ENCODE measurements around the gene UBE2E2.
A peak's percentile ranks its signal among the peaks of the same experiment; 100 is the strongest.
"Not testable (repeated sequence)": the region's sequence is repeated elsewhere in the genome, so short reads cannot be mapped to it uniquely, and the experiment has no call there.

Gene UBE2E2

DNA sequence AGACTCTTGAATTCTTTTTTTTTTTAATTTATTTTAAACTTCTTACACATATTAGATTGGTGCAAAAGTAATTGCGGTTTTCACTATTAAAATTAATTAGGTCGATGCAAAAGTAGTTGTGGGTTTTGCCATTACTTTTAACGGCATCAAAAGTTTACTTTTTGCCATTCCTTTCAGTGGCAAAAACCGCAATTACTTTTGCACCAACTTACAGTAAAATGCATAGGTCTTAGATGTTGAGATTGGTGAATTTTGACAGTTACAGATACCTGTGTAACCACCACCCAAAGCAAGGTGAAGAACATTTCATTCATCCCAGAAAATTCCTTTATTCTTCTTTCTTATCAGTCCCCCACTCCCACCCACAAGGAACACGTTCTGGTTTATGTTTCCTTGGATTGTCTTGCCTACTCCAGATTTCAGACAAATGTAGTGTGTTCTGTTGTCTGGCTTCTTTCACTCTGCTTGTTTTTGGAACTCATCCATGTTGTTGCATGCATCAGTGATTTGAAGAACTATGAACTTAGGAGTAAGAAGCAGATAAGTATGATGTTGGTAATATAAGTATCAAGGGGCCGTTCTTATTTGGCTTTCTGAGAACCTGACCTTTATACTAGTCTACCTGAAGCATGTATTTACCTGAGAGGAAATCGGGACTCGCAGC is 404.2 kb downstream of the UBE2E2 start:
- H3K27ac Mint-ChIP-seq, result no peak overlapping the region
- no peak overlapping the region for H3K4me3 Mint-ChIP-seq
- H3K9me3 Mint-ChIP-seq, result no peaks in the 10 kb centered on the region
- no peaks in the 10 kb centered on the region for H3K27me3 Mint-ChIP-seq
- H3K4me1 Mint-ChIP-seq, result peaks cover 9 to 12% of the 10 kb centered on the region in 2 donors
- peaks cover 2 to 3% of the 10 kb centered on the region in 2 donors for H3K36me3 Mint-ChIP-seq
- DNase-seq (no peak), ATAC-seq (replicated peaks) (no peak)

DNA sequence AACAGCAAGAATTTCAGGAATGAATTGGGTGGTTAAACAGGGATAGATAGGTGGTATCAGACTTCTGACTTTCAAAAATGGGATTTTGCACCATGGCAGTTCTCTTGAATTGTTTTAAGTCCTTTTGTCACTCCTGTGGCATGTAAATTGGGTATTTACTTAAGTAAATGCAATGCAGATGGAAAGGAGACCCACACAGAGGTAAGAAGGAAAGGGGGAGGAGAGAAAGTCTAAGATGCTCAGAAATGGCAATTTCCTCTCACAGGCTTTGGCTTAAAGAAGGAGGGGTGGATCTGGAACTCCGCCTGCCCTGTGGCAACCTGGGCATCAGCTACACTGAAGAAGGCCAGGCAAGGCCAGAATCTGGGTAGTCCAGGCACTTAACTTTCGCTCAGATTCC is 405.5 kb downstream of the UBE2E2 start:
- H3K27ac Mint-ChIP-seq, result no peak overlapping the region
- no peak for DNase-seq
- ATAC-seq (replicated peaks), result no peak
- H3K36me3 Mint-ChIP-seq, result peaks cover 2 to 3% of the 10 kb centered on the region in 2 donors
- H3K27me3 Mint-ChIP-seq, result no peaks in the 10 kb centered on the region
- H3K4me1 Mint-ChIP-seq, result peaks cover 9 to 15% of the 10 kb centered on the region in 2 donors
- no peaks in the 10 kb centered on the region for H3K9me3 Mint-ChIP-seq
- H3K4me3 Mint-ChIP-seq, result no peak overlapping the region

DNA sequence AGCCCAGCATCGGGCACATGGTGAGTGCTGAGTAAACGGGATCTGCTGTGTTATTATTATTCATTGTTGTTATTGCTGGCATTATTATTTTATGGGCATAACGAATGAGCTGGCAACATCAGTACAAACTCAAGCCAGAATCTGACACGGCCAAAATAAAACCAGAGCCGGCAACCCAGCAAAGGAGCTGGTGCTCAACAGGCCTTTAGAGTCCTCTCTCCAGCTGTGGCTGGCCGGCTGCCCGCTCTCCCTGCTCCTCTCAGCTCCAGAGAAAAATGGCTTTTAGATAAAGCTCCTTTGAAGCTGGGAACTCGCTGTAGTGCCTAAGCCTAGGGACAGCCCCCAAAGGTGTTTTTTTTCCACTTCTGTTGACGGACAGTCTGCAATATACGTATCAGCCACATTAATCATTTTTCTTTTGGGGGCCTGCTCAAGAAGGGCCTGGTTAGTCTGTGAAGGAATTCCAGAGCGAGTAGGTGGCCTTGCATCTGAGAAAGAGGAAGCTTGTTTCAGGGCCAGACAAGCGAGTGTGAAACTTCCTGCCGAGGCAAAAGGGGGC is 408.7 kb downstream of the UBE2E2 start:
- ATAC-seq (replicated peaks) (peak; percentile 89 to 90), DNase-seq (no peak)
- H3K27me3 Mint-ChIP-seq, result no peaks in the 10 kb centered on the region

DNA sequence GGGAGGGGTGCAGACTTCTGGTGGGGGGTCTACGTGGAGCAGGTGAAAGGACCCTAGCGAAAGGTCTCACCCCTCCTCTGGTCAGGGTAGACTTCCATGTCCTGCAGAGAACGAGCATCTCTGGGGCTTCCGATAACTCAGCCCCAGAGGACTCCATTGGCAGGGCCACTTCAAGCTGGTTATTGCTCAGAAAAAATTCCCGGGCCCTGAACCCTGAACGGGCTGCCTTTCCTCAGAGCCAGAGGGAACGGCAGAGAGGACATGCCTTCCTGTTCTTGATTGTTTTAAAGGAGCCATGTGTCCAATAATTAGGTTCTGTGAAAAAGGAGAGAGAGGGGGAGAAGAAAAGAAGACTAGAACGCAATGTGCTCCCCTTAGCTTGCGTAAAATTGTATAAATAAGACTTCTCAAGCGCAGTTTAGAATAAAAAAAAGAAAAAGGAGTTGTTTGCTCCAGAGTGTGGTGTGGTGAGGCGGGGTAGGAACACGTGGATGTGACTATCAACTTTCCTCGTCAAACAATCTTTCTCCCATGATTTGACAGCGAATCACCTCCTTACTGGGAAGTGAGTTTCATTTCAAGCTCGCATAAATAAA is 409.3 kb downstream of the UBE2E2 start:
- Mint-ChIP-seq H3K4me3 (peak overlapping the region; percentile 37 to 49), H3K27me3 (no peaks in the 10 kb centered on the region), H3K9me3 (peaks cover 4 to 7% of the 10 kb centered on the region in 2 donors), H3K36me3 (peaks cover 6 to 13% of the 10 kb centered on the region in 2 donors), H3K27ac (no peak overlapping the region), H3K4me1 (peaks cover 19 to 33% of the 10 kb centered on the region in 2 donors)
- DNase-seq, result no peak
- ATAC-seq (replicated peaks), result peak; percentile 14 to 35

More for the DNA sequence above, 408.7 kb downstream of the UBE2E2 start:
- H3K4me1 Mint-ChIP-seq, result peaks cover 16 to 27% of the 10 kb centered on the region in 2 donors
- H3K4me3 Mint-ChIP-seq, result peak overlapping the region; percentile 37 to 49
- H3K36me3 Mint-ChIP-seq, result peaks cover 4 to 7% of the 10 kb centered on the region in 2 donors
- peaks cover 4 to 5% of the 10 kb centered on the region in 2 donors for H3K9me3 Mint-ChIP-seq
- no peak overlapping the region for H3K27ac Mint-ChIP-seq

DNA sequence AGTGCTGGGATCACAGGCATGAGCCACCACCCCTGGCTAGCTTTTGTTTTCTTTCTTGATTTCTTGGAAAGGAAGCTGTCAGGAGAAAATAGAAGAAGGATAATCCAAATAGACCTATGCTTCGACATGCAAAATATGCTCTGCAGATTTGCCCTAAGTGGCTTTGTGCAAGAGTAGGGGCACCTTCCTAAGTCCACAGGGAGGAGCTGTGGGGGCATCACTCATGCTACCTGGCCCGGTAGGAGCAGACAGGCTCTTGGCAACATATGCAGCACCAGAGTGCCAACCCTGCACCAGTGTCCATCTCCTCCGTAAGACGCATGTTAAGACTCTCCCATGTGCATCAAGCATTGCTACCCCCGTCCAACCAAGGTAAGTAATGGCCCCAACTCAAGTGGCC is 411.9 kb downstream of the UBE2E2 start:
- Mint-ChIP-seq H3K4me3 (no peak overlapping the region), H3K4me1 (peaks cover 17 to 37% of the 10 kb centered on the region in 2 donors), H3K27me3 (no peaks in the 10 kb centered on the region), H3K27ac (no peak overlapping the region), H3K36me3 (peaks cover 8 to 18% of the 10 kb centered on the region in 2 donors), H3K9me3 (peaks cover 4 to 11% of the 10 kb centered on the region in 2 donors)
- ATAC-seq (replicated peaks) (no peak), DNase-seq (no peak)

DNA sequence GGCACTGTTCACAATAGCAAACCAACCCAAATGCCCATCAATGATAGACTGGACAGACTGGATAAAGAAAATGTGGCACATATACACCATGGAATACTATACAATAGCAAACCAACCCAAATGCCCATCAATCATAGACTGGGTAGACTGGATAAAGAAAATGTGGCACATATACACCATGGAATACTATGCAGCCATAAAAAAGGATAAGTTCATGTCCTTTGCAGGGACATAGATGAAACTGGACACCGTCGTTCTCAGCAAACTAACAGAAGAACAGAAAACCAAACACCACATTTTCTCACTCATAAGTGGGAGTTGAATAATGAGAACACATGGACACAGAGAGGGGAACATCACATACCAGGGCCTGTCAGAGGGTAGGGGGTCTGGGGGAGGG is 415.3 kb downstream of the UBE2E2 start:
- Mint-ChIP-seq H3K9me3 (peaks cover 4 to 11% of the 10 kb centered on the region in 2 donors), H3K4me1 (peaks cover 11 to 22% of the 10 kb centered on the region in 2 donors), H3K36me3 (peaks cover 8 to 23% of the 10 kb centered on the region in 2 donors)
- ATAC-seq (replicated peaks); H3K4me3 Mint-ChIP-seq; H3K27ac Mint-ChIP-seq; H3K27me3 Mint-ChIP-seq; DNase-seq: not testable (repeated sequence)

DNA sequence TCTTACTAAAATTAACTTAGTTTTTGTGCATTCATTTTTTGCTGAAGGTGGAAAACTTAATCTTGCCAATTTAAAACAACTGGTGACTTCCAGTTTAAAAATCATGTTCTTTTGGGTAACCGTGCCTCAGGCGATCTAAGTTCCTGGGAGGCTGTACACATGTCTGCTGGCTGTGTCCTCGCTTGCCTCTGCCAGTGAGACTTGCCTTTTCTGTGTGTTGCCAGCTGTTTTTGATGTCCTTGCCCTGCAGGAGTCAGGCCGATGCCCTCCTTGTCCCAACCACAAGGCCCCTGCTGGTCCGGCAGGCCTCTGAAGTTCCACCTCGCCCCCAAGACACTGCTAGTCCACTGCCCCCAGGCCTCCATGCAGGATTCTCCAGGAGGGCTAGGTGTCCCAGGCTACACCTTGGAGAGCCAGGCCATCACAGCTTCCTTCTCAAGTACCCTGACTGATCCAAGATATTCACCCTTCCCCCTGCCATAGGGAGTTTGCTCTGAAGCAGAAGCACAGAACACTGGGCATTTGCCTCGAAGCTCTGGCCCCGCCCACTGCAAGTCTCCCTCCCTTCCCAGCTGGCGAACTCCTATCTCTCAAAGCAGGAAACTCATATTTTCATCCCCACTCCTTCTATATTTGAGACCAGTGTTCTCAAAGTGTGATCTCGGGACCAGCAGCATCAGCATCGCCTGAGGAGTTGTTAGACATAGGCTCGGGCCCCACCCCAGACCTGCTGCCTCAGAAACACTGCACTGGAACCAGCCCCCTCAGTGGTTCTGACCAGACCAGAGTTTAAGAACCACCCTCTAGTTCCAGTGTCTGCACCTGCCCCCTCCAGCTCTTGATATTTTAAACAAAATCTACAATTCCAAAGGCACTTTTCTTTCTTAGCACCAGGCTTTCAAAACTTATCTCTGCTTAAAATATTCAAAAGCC is 416.8 kb downstream of the UBE2E2 start:
- ATAC-seq (replicated peaks), result no peak
- peaks cover 16 to 22% of the 10 kb centered on the region in 2 donors for H3K4me1 Mint-ChIP-seq
- H3K27me3 Mint-ChIP-seq, result no peaks in the 10 kb centered on the region
- no peak overlapping the region for H3K4me3 Mint-ChIP-seq
- H3K27ac Mint-ChIP-seq, result no peak overlapping the region
- peaks cover 11 to 32% of the 10 kb centered on the region in 2 donors for H3K36me3 Mint-ChIP-seq
- H3K9me3 Mint-ChIP-seq, result peaks cover 9 to 18% of the 10 kb centered on the region in 2 donors
- no peak for DNase-seq

DNA sequence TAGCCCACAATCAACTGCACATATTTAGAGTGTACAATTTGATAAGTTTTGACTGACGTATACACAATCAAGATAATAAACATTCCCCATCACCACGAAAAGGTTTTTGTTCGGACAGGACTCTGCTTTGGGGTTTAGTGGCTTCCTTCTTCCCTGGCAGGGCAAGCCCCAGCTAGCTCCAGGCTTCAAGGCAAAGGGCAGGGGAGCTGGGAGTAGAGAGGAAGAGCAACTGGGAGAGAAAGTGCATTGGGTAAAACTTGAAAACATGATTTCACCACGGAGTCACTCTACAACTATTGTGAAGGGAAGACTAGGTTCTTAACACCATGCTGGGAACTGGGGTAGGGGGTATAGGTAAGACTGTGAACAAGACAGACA is 417.5 kb downstream of the UBE2E2 start:
- H3K27me3 Mint-ChIP-seq, result no peaks in the 10 kb centered on the region
- ATAC-seq (replicated peaks) (no peak), DNase-seq (no peak)
- no peak overlapping the region for H3K4me3 Mint-ChIP-seq
- H3K9me3 Mint-ChIP-seq, result peaks cover 11 to 18% of the 10 kb centered on the region in 2 donors
- peaks cover 16 to 18% of the 10 kb centered on the region in 2 donors for H3K4me1 Mint-ChIP-seq
- H3K36me3 Mint-ChIP-seq, result peaks cover 11 to 37% of the 10 kb centered on the region in 2 donors
- no peak overlapping the region for H3K27ac Mint-ChIP-seq

DNA sequence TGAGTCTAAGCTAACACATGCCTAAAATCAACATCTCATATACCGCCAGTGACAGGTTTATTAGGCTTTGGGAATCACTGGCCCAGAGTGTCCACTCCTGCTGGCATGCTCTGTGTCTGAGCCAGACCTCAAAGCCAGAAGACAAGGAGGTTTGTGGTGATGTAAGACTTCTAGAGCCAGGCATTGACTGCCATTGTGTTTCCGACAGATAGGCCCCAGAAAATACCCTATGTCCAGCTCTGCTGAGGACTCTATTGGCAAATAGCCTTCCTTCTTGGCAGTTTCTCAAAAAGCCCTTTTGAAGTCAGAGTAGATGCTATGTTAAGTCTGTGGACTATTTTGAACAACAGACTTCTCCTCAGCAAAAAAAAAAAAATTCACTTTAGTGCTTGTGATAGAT is 420.7 kb downstream of the UBE2E2 start:
- no peak for ATAC-seq (replicated peaks)
- H3K4me1 Mint-ChIP-seq, result peaks cover 0 to 5% of the 10 kb centered on the region in 2 donors
- H3K4me3 Mint-ChIP-seq, result no peak overlapping the region
- no peaks in the 10 kb centered on the region for H3K27me3 Mint-ChIP-seq
- no peak overlapping the region for H3K27ac Mint-ChIP-seq
- H3K9me3 Mint-ChIP-seq, result peaks cover 11% of the 10 kb centered on the region in 2 donors
- no peak for DNase-seq
- peaks cover 3 to 23% of the 10 kb centered on the region in 2 donors for H3K36me3 Mint-ChIP-seq

DNA sequence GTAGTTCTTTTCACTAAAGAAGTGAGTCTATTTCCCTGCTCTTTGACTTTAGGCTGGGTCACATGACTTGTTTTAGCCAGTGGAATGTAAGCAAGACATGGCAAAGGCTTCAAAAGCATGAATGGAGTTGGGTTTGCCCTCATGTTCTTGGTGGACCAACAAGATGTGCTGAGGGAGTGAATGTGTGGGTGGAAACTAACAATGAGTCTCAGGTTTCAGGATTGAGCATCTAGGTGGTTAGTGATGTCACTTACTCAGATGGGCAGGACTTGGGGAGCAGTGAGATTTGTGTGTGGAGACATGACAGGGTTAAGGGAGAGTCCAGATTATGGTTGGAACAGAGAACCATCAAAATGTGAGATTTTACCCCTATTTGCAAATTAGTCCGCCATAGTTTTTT is 421.2 kb downstream of the UBE2E2 start:
- no peak for DNase-seq
- Mint-ChIP-seq H3K4me1 (peaks cover 0 to 5% of the 10 kb centered on the region in 2 donors), H3K36me3 (peaks cover 3 to 23% of the 10 kb centered on the region in 2 donors), H3K9me3 (peaks cover 11% of the 10 kb centered on the region in 2 donors), H3K4me3 (no peak overlapping the region), H3K27me3 (no peaks in the 10 kb centered on the region), H3K27ac (peak overlapping the region; percentile 7)
- ATAC-seq (replicated peaks), result peak; percentile 41 to 71

DNA sequence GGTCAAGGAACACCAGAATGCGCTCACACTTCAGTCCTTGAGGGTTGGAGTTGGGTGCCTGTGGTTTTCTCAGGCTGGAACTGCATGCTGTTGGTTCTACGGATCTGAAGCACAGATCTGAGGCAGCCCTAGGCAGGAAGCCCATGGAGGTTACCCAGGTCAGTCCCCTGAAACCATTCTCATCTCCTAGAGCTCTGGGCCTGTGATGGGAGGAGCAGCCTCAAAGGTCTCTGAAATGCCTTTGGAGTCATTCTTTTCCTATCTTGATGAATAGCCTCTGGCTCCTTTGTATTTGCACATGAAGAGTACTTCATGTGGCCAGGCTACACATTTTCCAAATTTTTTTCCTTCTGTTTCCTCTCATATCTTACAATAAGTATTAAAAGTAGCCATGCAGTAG is 423.3 kb downstream of the UBE2E2 start:
- peaks cover 0 to 5% of the 10 kb centered on the region in 2 donors for H3K4me1 Mint-ChIP-seq
- peaks cover 11% of the 10 kb centered on the region in 2 donors for H3K9me3 Mint-ChIP-seq
- DNase-seq, result no peak
- no peaks in the 10 kb centered on the region for H3K27me3 Mint-ChIP-seq
- no peak overlapping the region for H3K4me3 Mint-ChIP-seq
- no peak overlapping the region for H3K27ac Mint-ChIP-seq
- ATAC-seq (replicated peaks), result no peak
- peaks cover 3 to 23% of the 10 kb centered on the region in 2 donors for H3K36me3 Mint-ChIP-seq

DNA sequence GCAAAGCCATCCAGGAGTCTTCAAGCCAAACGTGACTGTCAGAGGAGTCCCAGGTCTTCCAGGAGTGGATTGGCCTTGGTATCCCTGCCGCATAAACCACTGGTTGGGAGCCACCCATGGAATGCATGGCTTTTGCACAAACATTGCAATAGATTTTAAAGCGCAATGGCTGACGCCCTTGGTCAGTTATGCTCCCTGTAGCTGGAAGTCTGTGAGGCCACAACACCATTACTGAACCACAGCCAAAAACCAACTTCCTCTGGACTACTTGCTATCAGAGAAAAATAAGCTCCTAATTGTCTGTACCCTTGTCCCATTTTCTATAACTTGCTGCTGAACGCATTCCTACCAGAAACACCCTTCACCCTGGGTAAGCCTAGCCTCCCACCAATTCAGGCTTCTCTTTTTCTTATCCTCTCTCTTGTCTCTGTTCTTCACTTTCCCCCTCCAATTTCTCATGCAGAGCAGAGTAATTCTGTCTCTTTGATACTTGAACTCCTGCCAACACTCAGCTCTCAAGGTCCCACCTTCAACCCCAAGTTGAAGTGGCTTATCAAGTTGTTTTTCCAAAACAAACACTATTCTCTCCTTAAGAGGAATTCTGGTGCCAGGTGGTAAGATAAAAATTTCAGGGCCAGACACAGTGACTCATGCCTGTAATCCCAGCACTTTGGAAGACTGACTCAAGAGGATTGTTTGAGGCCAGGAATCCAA is 426.2 kb downstream of the UBE2E2 start:
- Mint-ChIP-seq H3K27me3 (no peaks in the 10 kb centered on the region), H3K27ac (no peak overlapping the region), H3K9me3 (peaks cover 8 to 9% of the 10 kb centered on the region in 2 donors), H3K4me3 (no peak overlapping the region), H3K36me3 (peaks cover under 1 to 15% of the 10 kb centered on the region in 2 donors), H3K4me1 (peaks cover 0 to 3% of the 10 kb centered on the region in 2 donors)
- ATAC-seq (replicated peaks) (no peak), DNase-seq (no peak)

DNA sequence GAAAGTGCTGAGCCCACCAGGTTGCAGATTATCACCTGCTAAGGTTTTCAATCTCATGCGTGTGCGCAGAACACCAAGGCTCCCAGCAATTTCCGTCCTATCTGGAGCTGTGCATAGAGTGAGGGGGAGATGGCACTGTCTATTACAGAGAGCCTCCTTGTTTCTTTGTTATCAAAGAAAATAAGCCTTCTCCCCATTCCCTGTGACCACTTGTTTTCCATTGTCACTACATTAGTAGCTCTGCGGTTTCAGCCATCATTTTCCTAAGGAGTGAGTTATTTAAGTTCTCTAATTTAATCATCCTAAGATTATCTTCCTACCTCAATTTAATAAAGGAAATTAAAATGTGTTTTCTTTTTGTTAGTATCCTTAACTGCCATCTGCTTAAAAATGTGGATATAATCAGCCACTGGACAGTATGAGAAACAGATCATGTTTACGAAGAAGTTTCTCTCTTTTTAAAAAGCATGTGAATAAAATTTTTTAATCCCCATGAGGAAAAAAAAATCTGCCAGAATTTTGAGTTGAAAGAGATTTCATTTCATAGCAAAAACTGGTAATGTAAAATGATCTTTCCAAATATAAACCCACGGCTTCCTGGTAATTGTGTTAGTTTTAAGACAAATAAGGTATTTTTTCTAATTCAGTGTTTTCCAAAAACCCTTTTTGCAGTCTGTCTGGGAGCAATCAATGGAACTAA is 430.3 kb downstream of the UBE2E2 start:
- no peak for ATAC-seq (replicated peaks)
- Mint-ChIP-seq H3K4me3 (no peak overlapping the region), H3K4me1 (no peaks in the 10 kb centered on the region), H3K36me3 (no peaks in the 10 kb centered on the region), H3K9me3 (peaks cover 6 to 7% of the 10 kb centered on the region in 2 donors), H3K27ac (no peak overlapping the region), H3K27me3 (no peaks in the 10 kb centered on the region)
- no peak for DNase-seq

Data from stimulated activated naive B cell treated with anti-CD40 and anti-IgM and Interleukin-4, amounts not matched to agents 10 μg/mL and 1 μg/mL and 100 μg/mL, for 72 hours (primary cell).